Kidney (tissue), 14 donors: ENCODE results near the gene RUSC2. TPM values are rescaled to one million over a fixed set of nuclear protein-coding genes. Genes with fewer than 3 reads are reported as not detected.
"Not testable (repeated sequence)": the region's sequence is repeated elsewhere in the genome, so short reads cannot be mapped to it uniquely, and the experiment has no call there.

ENCODE experiments used
- DNase-seq, 5 donors: peaks; one replicate each; pipeline ENCODE4 v3.0.0-alpha.2; 2013 to 2020
- FAIRE-seq: peaks from 2 replicates; lab custom pipeline; 2012; peaks lifted over from hg19 to GRCh38; lab: Jason Lieb, UNC
- H3K27ac ChIP-seq, 2 donors: one replicate each; pipeline ENCODE4 v1.7.0; 2013; ENCODE audit warnings: low read depth in 2 of 2, low read length in 2 of 2, inconsistent platforms in 1 of 2
- H3K27me3 ChIP-seq: one replicate; pipeline ENCODE4 v1.7.1; 2013; ENCODE audit warnings: low read length, inconsistent platforms; ENCODE audit not compliant: control insufficient read depth, insufficient read depth
- H3K36me3 ChIP-seq, 3 donors: one replicate each; pipeline versions ENCODE4 v1.7.0 to v1.7.1; 2013; ENCODE audit warnings: low read length in 3 of 3, control low read depth in 1 of 3, inconsistent platforms in 1 of 3; ENCODE audit not compliant: insufficient read depth in 3 of 3, control insufficient read depth in 2 of 3
- H3K4me1 ChIP-seq, 3 donors: one replicate each; pipeline versions ENCODE4 v1.7.0 to v1.7.1; 2013; ENCODE audit warnings: low read length in 3 of 3, inconsistent platforms in 1 of 3, low read depth in 1 of 3; ENCODE audit not compliant: control insufficient read depth in 2 of 3, insufficient read depth in 2 of 3
- H3K4me3 ChIP-seq, 3 donors: one replicate each; pipeline versions ENCODE4 v1.7.0 to v1.8.1; 2013; ENCODE audit warnings: low read length in 3 of 3, control low read depth in 1 of 3, inconsistent platforms in 1 of 3
- H3K9ac ChIP-seq, 3 donors: one replicate each; pipeline versions ENCODE4 v1.7.0 to v1.7.1; 2013; ENCODE audit warnings: low read length in 3 of 3, control low read depth in 1 of 3, inconsistent platforms in 1 of 3
- H3K9me3 ChIP-seq, 3 donors: one replicate each; pipeline versions ENCODE4 v1.7.0 to v1.7.1; 2013; ENCODE audit warnings: low read length in 3 of 3, control low read depth in 1 of 3, inconsistent platforms in 1 of 3; ENCODE audit not compliant: control insufficient read depth in 2 of 3, insufficient read depth in 1 of 3
- CTCF ChIP-seq: IDR thresholded peaks from 3 replicates; pipeline ENCODE4 v1.5.1; 2012; ENCODE audit warnings: mild to moderate bottlenecking, moderate library complexity, borderline replicate concordance; ENCODE audit not compliant: insufficient read depth; ENCODE audit errors: extremely low read depth
- intact Hi-C: fragments of 100-400 bp; cut with DNase I; formaldehyde crosslinking; loops from one replicate; pipeline ENCODE4 v1.11.1; 2022
- polyA plus RNA-seq: library from polyadenylated mRNA; stranded (reverse); fragments of 350-450 nt; fragmentation: Illumina TruSeq; extraction: RNeasy Lipid Tissue Mini Kit (QIAGEN cat#74804); gene quantifications from one replicate; pipeline ENCODE4 v1.2.3, GENCODE V29; 2014; ENCODE audit warnings: low read depth, low replicate concordance; ENCODE audit not compliant: insufficient read depth
- total RNA-seq: library from RNA; stranded (reverse); fragmentation: NEBNext Ultra II Directional; extraction: Animal tissue kit (Norgen Biotek cat#: 25700); gene quantifications from one replicate; pipeline ENCODE4 v1.2.1, GENCODE V29; 2021
- donor health status: control.
- donor health status: control.
- donor health status: control.
- donor health status: control.
- donor health status: control.
- donor health status: DM: yes; HTN: yes; CAD: no.
- donor health status: Normal renal cell carcinoma (clear cell type).

RUSC2 gene
- total and polyA plus RNA-seq, 2 donors from 2014 or later: 13.4 to 27.3 TPM

DNA sequence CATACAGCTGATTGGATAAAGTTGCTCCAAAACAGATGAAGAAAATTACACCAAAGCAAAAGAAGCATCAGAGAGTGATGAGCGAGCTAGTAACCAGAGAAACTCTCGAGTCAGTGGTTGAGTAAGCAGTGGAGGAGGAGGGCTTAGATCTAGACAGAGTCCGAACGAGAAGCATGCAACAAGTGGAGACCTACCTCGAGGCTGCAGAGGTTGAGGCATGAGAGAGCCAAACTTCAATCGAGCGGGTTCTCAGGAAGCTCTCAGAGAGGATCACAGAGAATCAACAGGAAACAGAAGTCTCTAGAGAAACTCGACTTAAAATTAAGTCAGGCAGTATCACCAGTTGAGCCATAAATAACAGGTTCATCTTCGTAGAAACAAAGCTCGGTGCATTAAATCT lies 6.1 kb downstream of the RUSC2 start:
- DNase-seq: no peak
- TF ChIP-seq CTCF: no peak
- H3K36me3 ChIP-seq: peaks cover 0 to 7% (median 0%) of the 10 kb centered on the region in 3 donors
- H3K4me3 ChIP-seq: no peak overlapping the region
- no peaks in the 10 kb centered on the region for H3K9me3 ChIP-seq
- no peak for FAIRE-seq
- H3K4me1 ChIP-seq: peaks cover 0 to 25% (median 10%) of the 10 kb centered on the region in 3 donors
- no peak overlapping the region for H3K27ac ChIP-seq
- H3K27me3 ChIP-seq: no peaks in the 10 kb centered on the region
- no peak overlapping the region for H3K9ac ChIP-seq
- intact Hi-C loops: no loop called here

DNA sequence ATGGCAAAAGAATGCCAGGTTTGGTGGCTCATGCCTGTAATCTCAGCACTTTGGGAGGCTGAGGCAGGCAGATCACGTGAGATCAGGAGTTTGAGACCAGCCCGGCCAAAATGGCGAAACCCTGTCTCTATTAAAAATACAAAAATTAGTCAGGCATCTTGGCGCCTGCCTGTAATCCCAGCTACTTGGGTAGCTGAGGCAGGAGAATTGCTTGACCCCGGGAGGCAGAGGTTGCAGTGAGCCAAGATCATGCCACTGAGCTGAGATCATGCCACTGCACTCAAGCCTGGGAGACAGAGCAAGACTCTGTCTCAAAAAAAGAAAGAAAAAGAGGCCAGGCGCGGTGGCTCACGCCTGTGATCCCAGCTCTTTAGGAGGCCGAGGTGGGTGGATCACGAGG lies 8.3 kb downstream of the RUSC2 start:
- H3K4me3 ChIP-seq, H3K36me3 ChIP-seq, intact Hi-C loops, DNase-seq, FAIRE-seq, H3K9me3 ChIP-seq, H3K9ac ChIP-seq, H3K27me3 ChIP-seq: not testable (repeated sequence)
- peaks cover 0 to 15% (median 3%) of the 10 kb centered on the region in 3 donors for H3K4me1 ChIP-seq
- peak overlapping the region in 1 of 2 donors; percentile 23 for H3K27ac ChIP-seq

DNA sequence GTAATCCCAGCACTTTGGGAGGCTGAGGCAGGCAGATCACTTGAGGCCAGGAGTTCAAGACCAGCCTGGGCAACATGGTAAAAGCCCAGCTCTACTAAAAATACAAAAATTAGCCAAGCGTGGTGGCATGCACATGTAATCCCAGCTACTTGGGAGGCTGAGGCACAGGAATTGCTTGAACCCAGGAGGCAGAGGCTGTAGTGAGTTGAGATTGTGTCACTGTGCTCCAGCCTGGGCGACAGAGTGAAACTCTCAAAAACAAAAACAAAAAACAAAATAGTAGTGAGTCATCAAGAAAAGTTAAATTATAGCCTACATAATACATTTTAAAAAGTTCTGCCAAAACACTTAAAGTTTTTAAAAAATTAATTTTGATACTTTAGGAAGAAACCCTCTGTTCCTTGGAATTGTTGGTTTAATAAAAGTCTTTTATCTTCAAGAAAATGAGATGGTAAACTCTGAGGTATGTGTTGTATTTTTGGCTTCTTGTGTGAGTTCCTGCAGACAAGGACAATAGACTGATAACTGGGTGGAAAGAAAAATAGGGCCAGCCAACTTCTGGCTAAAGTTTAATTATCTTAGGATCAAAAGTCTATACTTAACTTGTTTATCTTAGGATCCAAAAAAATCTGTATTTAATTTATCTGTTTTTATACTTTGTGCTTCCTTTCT lies 9.3 kb downstream of the RUSC2 start:
- peak; percentile 63 for FAIRE-seq
- DNase-seq: no peak
- H3K4me3 ChIP-seq: no peak overlapping the region
- no peak for TF ChIP-seq CTCF
- H3K27me3 ChIP-seq: no peaks in the 10 kb centered on the region
- H3K27ac ChIP-seq: peak overlapping the region; percentile 52 to 61
- peaks cover 0 to 7% (median 0%) of the 10 kb centered on the region in 3 donors for H3K36me3 ChIP-seq
- peaks cover 0 to 15% (median 3%) of the 10 kb centered on the region in 3 donors for H3K4me1 ChIP-seq
- intact Hi-C loops: no loop called here
- H3K9me3 ChIP-seq: no peaks in the 10 kb centered on the region
- no peak overlapping the region for H3K9ac ChIP-seq

DNA sequence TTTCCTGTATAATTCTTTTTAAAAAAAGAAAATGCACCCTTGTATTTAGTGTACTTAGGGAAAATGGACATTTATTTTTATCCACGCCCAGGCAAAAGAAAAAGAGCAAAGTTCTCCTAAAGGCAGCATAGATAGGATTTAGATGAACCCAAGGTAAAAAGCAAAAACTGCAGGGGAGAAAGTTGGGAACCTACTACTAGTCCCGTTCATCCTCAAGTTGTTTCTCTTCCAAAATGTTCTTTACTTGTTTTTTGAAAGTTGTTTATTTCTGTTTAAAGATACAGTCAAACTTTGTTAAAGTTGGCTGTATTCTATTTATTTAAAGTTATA lies 9.8 kb downstream of the RUSC2 start:
- Histone ChIP-seq H3K27me3 (no peaks in the 10 kb centered on the region), H3K4me3 (no peak overlapping the region), H3K27ac (peak overlapping the region; percentile 23 to 52), H3K9me3 (no peaks in the 10 kb centered on the region), H3K9ac (peak overlapping the region in 1 of 3 donors; percentile 41), H3K36me3 (peaks cover 0 to 7% (median 0%) of the 10 kb centered on the region in 3 donors), H3K4me1 (peaks cover 0 to 15% (median 3%) of the 10 kb centered on the region in 3 donors)
- intact Hi-C loops: no loop called here
- DNase-seq (no peak), FAIRE-seq (no peak)
- TF ChIP-seq CTCF: no peak
